Gastroesophageal sphincter (tissue), 4 donors: ENCODE measurements around the gene TMCO6. TPM values are rescaled to one million over a fixed set of nuclear protein-coding genes. Genes with fewer than 3 reads are reported as not detected.

ENCODE experiments used
- ATAC-seq: fragments of 150-250 bp; one replicate; pipeline ENCODE4 v1.9.1; 2016; ENCODE audit warnings: mild to moderate bottlenecking, moderate library complexity
- H3K27ac ChIP-seq, 4 donors: fragments of 200-600 bp; sonication (generic) in 3 of 4; 1 replicate in 3 of 4; 2 replicates in 1 of 4; pipeline ENCODE4 v1.5.1; 2016 to 2019
- H3K27me3 ChIP-seq: fragments of 200-600 bp; sonication (generic); one replicate; pipeline ENCODE4 v1.5.1; 2019
- H3K36me3 ChIP-seq, 2 donors: fragments of 200-600 bp; sonication (generic); one replicate each; pipeline ENCODE4 v1.5.1; 2019; ENCODE audit warnings: control low read depth in 1 of 2
- H3K4me1 ChIP-seq, 3 donors: fragments of 200-600 bp; sonication (generic); 1 replicate in 2 of 3; 2 replicates in 1 of 3; pipeline ENCODE4 v1.5.1; 2016 to 2019; ENCODE audit warnings: control low read depth in 2 of 3
- H3K4me3 ChIP-seq, 2 donors: fragments of 200-600 bp; sonication (generic); one replicate each; pipeline ENCODE4 v1.5.1; 2019; ENCODE audit warnings: mild to moderate bottlenecking in 1 of 2, moderate library complexity in 1 of 2
- H3K9me3 ChIP-seq, 3 donors: fragments of 200-600 bp; sonication (generic); one replicate each; pipeline ENCODE4 v1.5.1; 2017 to 2019; ENCODE audit warnings: control low read depth in 2 of 3
- EP300 ChIP-seq: sonication (generic); formaldehyde crosslinking; IDR thresholded peaks from one replicate; pipeline ENCODE4 v1.6.1; 2017; ENCODE audit warnings: antibody characterized with exemption, mild to moderate bottlenecking
- POLR2A ChIP-seq, 2 donors: fragments of 450-650 bp; IDR thresholded peaks; one replicate each; pipeline ENCODE4 v1.6.1; 2017; ENCODE audit warnings: antibody characterized with exemption in 2 of 2, mild to moderate bottlenecking in 2 of 2, moderate library complexity in 1 of 2
- POLR2AphosphoS5 ChIP-seq: sonication (generic); formaldehyde crosslinking; IDR thresholded peaks from one replicate; pipeline ENCODE4 v1.6.1; 2017; ENCODE audit warnings: antibody characterized with exemption
- WGBS, 2 donors: methylation state at CpG; one replicate each; pipeline ENCODE4 v1.1.5; 2018; ENCODE audit warnings: low coverage in 1 of 2; 5-methylcytosine and 5-hydroxymethylcytosine counted together
- total RNA-seq, 4 donors: library from RNA; depleted of rRNA; stranded (reverse); fragments of >200 nt; gene quantifications; one replicate each; pipeline ENCODE4 v1.1.0, GENCODE V29; 2016
- TF ChIP-seq, protein P1 (sequence below), 4 experiments: fragments of 200-600 bp in 2 of 4; fragments of 450-650 bp in 2 of 4; sonication (generic) in 1 of 4; IDR thresholded peaks; one replicate each; pipeline ENCODE4 v1.5.1; 2017 to 2019; ENCODE audit warnings: antibody characterized with exemption in 4 of 4, mild to moderate bottlenecking in 2 of 4, moderate library complexity in 2 of 4

The TMCO6 gene
- total RNA-seq, 4 donors from 2014 or later = 10.9 to 72.1 (median 26.7) TPM

DNA sequence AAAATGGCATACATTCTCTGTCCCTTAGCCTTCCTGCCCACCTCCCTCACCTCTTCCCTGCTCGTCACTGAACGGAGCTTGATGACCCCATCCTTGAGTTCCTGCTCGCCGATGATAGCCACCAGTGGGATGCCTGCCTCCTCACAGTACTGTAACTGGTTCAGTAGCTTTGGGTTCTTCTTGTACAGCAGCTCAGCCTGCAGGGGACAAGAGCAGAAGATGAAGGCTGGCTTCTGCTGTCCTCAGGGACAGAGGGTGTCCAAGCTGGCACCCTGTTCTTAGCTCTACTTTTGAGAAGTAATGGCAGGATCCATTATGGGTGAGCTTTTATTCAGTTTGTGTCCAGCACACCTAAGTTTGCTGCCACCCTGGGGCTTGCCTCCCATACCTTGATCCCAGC lies 35.4 kb downstream of the TMCO6 start:
- H3K4me3 ChIP-seq = no peak overlapping the region
- peaks cover 0 to 99% of the 10 kb centered on the region in 2 donors for H3K36me3 ChIP-seq
- no peaks in the 10 kb centered on the region for H3K9me3 ChIP-seq
- no peak overlapping the region for H3K27ac ChIP-seq
- TF ChIP-seq POLR2A (IDR thresholded peaks at IDR 0.05) = no peak
- TF ChIP-seq, protein P1, sequence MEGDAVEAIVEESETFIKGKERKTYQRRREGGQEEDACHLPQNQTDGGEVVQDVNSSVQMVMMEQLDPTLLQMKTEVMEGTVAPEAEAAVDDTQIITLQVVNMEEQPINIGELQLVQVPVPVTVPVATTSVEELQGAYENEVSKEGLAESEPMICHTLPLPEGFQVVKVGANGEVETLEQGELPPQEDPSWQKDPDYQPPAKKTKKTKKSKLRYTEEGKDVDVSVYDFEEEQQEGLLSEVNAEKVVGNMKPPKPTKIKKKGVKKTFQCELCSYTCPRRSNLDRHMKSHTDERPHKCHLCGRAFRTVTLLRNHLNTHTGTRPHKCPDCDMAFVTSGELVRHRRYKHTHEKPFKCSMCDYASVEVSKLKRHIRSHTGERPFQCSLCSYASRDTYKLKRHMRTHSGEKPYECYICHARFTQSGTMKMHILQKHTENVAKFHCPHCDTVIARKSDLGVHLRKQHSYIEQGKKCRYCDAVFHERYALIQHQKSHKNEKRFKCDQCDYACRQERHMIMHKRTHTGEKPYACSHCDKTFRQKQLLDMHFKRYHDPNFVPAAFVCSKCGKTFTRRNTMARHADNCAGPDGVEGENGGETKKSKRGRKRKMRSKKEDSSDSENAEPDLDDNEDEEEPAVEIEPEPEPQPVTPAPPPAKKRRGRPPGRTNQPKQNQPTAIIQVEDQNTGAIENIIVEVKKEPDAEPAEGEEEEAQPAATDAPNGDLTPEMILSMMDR (IDR thresholded peaks at IDR 0.05) = no peak
- no peak for TF ChIP-seq POLR2AphosphoS5
- no peak for TF ChIP-seq EP300
- no peak for ATAC-seq
- WGBS, 2 donors = 90% methylated on average over 4 of the region's 4 CpGs; no CpG with 5 or more reads in 1 of the 2 donors
- peaks cover 0 to 12% (median 0%) of the 10 kb centered on the region in 3 donors for H3K4me1 ChIP-seq
- no peaks in the 10 kb centered on the region for H3K27me3 ChIP-seq

DNA sequence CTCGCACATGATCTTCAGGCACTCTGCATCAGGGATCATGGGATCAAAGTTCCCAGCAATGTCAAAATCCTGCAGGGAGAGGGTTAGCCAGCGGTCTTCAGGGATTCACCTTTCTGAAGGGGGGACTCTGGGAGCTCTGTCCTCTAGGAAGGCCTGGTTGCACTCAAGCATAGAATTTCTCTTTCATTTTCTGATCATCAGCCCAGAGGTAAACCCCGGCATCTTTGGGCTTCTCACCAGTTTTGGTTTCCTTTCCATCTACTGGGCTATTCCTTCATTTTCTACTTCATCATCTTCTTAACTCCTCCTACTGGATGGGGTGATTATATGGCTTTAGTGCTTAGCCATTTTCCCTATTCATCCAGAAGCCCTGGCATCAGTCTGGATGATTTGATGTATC lies 38.7 kb downstream of the TMCO6 start:
- H3K4me3 ChIP-seq = no peak overlapping the region
- 94 to 100% methylated on average over 2 to 3 of the region's 3 CpGs for WGBS, 2 donors
- H3K4me1 ChIP-seq = peaks cover 0 to 2% (median 0%) of the 10 kb centered on the region in 3 donors
- H3K36me3 ChIP-seq = peaks cover 0 to 100% of the 10 kb centered on the region in 2 donors
- TF ChIP-seq POLR2AphosphoS5 = no peak
- no peak for TF ChIP-seq EP300
- TF ChIP-seq POLR2A (IDR thresholded peaks at IDR 0.05) = no peak
- TF ChIP-seq, protein P1 (IDR thresholded peaks at IDR 0.05) = no peak
- ATAC-seq = no peak
- H3K9me3 ChIP-seq = no peaks in the 10 kb centered on the region
- H3K27me3 ChIP-seq = no peaks in the 10 kb centered on the region
- H3K27ac ChIP-seq = no peak overlapping the region

DNA sequence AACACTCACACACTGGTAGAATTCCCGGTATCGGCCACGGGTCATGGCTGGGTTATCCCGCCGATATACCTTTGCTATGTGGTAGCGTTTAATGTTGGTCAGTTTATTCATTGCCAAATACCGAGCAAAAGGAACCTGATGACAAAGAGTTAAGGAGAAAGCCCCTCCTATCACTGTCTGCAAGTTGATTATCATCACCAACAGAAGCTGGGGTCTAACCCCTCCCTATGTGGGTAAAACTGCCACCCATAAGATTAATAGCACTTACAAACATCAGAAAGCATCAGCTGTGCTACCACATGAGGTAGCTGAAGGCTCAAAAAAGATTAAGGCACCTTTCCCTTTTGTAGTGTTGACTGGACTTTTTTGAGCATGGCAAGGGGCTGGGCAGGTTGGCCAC lies 39.7 kb downstream of the TMCO6 start:
- Histone ChIP-seq H3K27ac (no peak overlapping the region), H3K4me3 (no peak overlapping the region), H3K36me3 (peaks cover 0 to 100% of the 10 kb centered on the region in 2 donors), H3K27me3 (no peaks in the 10 kb centered on the region), H3K4me1 (no peaks in the 10 kb centered on the region), H3K9me3 (no peaks in the 10 kb centered on the region)
- ATAC-seq = no peak
- WGBS, 2 donors = 94 to 100% methylated on average over 6 of the region's 7 CpGs
- TF ChIP-seq, protein P1 (IDR thresholded peaks at IDR 0.05) = no peak
- TF ChIP-seq POLR2A (IDR thresholded peaks at IDR 0.05) (no peak), POLR2AphosphoS5 (no peak), EP300 (no peak)

DNA sequence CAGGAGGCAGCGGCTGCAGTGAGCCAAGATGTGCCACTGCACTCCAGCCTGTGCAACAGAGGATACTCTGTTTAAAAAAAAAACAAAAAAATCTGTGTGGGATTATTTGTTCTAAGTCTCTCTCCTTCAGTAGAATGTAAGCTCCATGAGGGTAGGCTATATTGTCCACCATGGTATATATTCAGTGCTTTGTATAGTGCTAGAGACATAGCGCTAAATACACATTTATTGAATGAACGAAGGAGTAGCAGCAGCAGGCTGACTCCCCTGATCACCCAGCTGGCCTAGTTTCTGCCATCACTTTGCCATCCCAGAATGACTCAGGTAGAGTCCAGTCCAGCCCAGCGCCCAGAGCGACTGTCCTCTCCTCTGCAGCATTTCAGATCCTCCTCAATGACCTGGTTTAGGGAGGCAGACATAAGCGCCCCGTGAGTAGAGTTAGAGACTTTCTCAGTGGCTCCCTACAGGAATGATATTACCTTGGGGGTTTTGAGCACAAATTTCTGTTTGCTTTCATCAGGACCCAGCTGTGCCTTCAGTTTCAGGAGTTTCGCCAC lies 51.2 kb downstream of the TMCO6 start:
- no peak for ATAC-seq
- H3K36me3 ChIP-seq = peaks cover 0 to 49% of the 10 kb centered on the region in 2 donors
- 61 to 66% methylated on average over 4 to 8 of the region's 8 CpGs for WGBS, 2 donors
- H3K4me3 ChIP-seq = peak overlapping the region; percentile 66 to 77
- H3K4me1 ChIP-seq = peaks cover 2 to 50% (median 21%) of the 10 kb centered on the region in 3 donors
- H3K9me3 ChIP-seq = no peaks in the 10 kb centered on the region
- H3K27me3 ChIP-seq = no peaks in the 10 kb centered on the region
- peak overlapping the region; percentile 1 to 88 (median 86) for H3K27ac ChIP-seq
- TF ChIP-seq, protein P1 (IDR thresholded peaks at IDR 0.05) = no peak
- TF ChIP-seq POLR2A (IDR thresholded peaks at IDR 0.05) = no peak
- TF ChIP-seq EP300 = no peak
- TF ChIP-seq POLR2AphosphoS5 = no peak
